Uterus (tissue), 2 donors: ENCODE data around the gene LUC7L3.

Experiments
- POLR2A ChIP-seq, 2 donors: fragments of 450-650 bp; IDR thresholded peaks; one replicate each; pipeline ENCODE4 v1.6.1; 2016; ENCODE audit warnings: antibody characterized with exemption in 2 of 2, mild to moderate bottlenecking in 1 of 2, moderate library complexity in 1 of 2
- TF ChIP-seq, protein P1 (sequence below), 4 experiments: fragments of 200-600 bp in 2 of 4; fragments of 450-650 bp in 2 of 4; sonication (generic) in 2 of 4; IDR thresholded peaks; one replicate each; pipeline ENCODE4 v1.5.1; 2016 to 2019; ENCODE audit warnings: antibody characterized with exemption in 4 of 4, mild to moderate bottlenecking in 2 of 4, moderate library complexity in 1 of 4

DNA sequence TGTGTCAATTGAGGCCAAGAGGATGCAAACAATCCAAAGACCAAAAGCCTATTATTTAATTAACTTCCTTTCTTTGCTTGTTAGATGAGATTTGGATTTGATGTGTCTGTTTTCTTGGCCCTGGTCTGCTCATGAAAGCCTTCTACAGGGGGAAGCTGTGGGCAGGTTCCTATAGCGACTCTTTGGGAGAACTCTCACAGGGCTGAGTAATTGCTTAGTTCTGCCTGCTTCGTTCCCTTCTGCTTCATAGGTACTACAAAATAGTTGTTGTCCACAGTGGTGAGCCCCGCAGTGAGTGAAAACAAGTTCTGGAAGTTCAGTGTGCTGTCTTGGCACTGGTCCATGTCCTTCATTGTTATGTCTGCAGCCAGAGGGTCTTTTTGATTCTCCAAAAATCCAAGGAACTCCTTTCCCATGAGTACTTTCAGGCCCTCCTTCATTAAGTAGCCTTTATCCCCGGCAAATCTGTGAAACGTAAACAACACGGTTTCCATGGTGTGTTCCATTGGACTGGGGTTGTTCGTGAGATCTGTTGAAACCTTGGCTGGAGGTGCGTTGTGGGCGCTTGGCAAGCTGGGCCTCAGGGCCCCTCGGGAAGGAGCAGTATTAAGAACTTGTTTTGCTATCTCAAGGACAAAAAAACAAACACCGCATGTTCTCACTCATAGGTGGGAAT, 77.9 kb downstream of the LUC7L3 start:
- TF ChIP-seq POLR2A (IDR thresholded peaks at IDR 0.05) = no peak
- TF ChIP-seq, protein P1, sequence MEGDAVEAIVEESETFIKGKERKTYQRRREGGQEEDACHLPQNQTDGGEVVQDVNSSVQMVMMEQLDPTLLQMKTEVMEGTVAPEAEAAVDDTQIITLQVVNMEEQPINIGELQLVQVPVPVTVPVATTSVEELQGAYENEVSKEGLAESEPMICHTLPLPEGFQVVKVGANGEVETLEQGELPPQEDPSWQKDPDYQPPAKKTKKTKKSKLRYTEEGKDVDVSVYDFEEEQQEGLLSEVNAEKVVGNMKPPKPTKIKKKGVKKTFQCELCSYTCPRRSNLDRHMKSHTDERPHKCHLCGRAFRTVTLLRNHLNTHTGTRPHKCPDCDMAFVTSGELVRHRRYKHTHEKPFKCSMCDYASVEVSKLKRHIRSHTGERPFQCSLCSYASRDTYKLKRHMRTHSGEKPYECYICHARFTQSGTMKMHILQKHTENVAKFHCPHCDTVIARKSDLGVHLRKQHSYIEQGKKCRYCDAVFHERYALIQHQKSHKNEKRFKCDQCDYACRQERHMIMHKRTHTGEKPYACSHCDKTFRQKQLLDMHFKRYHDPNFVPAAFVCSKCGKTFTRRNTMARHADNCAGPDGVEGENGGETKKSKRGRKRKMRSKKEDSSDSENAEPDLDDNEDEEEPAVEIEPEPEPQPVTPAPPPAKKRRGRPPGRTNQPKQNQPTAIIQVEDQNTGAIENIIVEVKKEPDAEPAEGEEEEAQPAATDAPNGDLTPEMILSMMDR (IDR thresholded peaks at IDR 0.05) = no peak
